Thyroid gland (tissue), 4 donors: ENCODE measurements around the gene HECW1.

Experiments
- CTCF ChIP-seq, 6 experiments: fragments of 200-600 bp in 3 of 6; fragments of 450-650 bp in 3 of 6; sonication (generic) in 3 of 6; IDR thresholded peaks; one replicate each; pipeline ENCODE4 v1.5.1; 2016 to 2019; ENCODE audit warnings: antibody characterized with exemption in 6 of 6, mild to moderate bottlenecking in 2 of 6, inconsistent platforms in 1 of 6, moderate library complexity in 1 of 6
- POLR2A ChIP-seq, 2 donors: fragments of 450-650 bp; IDR thresholded peaks; one replicate each; pipeline ENCODE4 v1.6.1; 2017; ENCODE audit warnings: antibody characterized with exemption in 2 of 2, mild to moderate bottlenecking in 2 of 2, moderate library complexity in 1 of 2

GRCh38 chr7:43505412-43505811 is 393.0 kb downstream of the HECW1 start:
- TF ChIP-seq CTCF (IDR thresholded peaks at IDR 0.05) (no peak), POLR2A (IDR thresholded peaks at IDR 0.05) (no peak)
